Left lung (tissue), 10 donors: ENCODE measurements around the gene ARID3C. TPM values are rescaled to one million over a fixed set of nuclear protein-coding genes. Genes with fewer than 3 reads are reported as not detected.

Experiments used
- ATAC-seq: fragments of 200-7000 bp; cut with Tn5 transposase; one replicate; pipeline ENCODE4 v1.9.1; 2020; ENCODE audit warnings: moderate library complexity
- DNase-seq, 4 donors: peaks; one replicate each; pipeline ENCODE4 v3.0.0-alpha.2; 2013 to 2020
- H3K27ac ChIP-seq, 2 donors: fragments of 200-600 bp; sonication (generic) in 1 of 2; one replicate each; pipeline versions ENCODE4 v1.5.0 to v1.8.0; 2020 to 2021
- H3K27me3 ChIP-seq, 2 donors: fragments of 200-600 bp; sonication (generic) in 1 of 2; one replicate each; pipeline versions ENCODE4 v1.5.0 to v1.8.0; 2020 to 2021
- H3K36me3 ChIP-seq, 2 donors: fragments of 200-600 bp; sonication (generic) in 1 of 2; one replicate each; pipeline versions ENCODE4 v1.5.0 to v1.8.0; 2020 to 2021
- H3K4me1 ChIP-seq, 2 donors: fragments of 200-600 bp; one replicate each; pipeline ENCODE4 v1.8.0; 2021
- H3K4me3 ChIP-seq, 2 donors: fragments of 200-600 bp; sonication (generic) in 1 of 2; one replicate each; pipeline versions ENCODE4 v1.5.0 to v1.8.0; 2020 to 2021; ENCODE audit warnings: mild to moderate bottlenecking in 1 of 2
- H3K9me3 ChIP-seq, 2 donors: fragments of 200-600 bp; sonication (generic) in 1 of 2; one replicate each; pipeline versions ENCODE4 v1.5.0 to v1.8.0; 2020 to 2021
- CTCF ChIP-seq, 2 donors: fragments of 200-600 bp; sonication (generic) in 1 of 2; IDR thresholded peaks; one replicate each; pipeline versions ENCODE4 v1.5.0 to v1.8.0; 2021; ENCODE audit warnings: antibody characterized with exemption in 2 of 2
- intact Hi-C, 2 donors: fragments of 100-400 bp; cut with DNase I; formaldehyde crosslinking; loops; one replicate each; pipeline versions ENCODE4 v1.11.2 to v1.14.2; 2022
- polyA plus RNA-seq, 6 donors: library from polyadenylated mRNA; unstranded; fragments of 120-200 nt; gene quantifications; one replicate each; pipeline ENCODE4 v1.2.1, GENCODE V29; 2013; ENCODE audit not compliant: insufficient read length in 6 of 6
- total RNA-seq, 2 donors: library from RNA; stranded (reverse); fragmentation: NEBNext Ultra II Directional; extraction: Animal tissue kit (Norgen Biotek cat#: 25700); gene quantifications; one replicate each; pipeline ENCODE4 v1.2.1, GENCODE V29; 2021
- donor health status: DM: no; HTN: yes; CAD: no.
- donor health status: DM: no; HTN: no; CAD: no.

ARID3C gene
- total and polyA plus RNA-seq, 8 donors = 0.13 to 0.24 (median 0.15) TPM; not detected in 5

GRCh38 chr9:34620061-34620994 is 8.5 kb downstream of the ARID3C start, which contains the start of gene DCTN3:
TSS of gene DCTN3 (minus strand) at chr9:34620495. CDS start at chr9:34620464, 31 bp downstream.
- Histone ChIP-seq H3K9me3 (no peaks in the 10 kb centered on the region), H3K36me3 (peaks cover 0 to 32% of the 10 kb centered on the region in 2 donors), H3K27me3 (peaks cover 33 to 39% of the 10 kb centered on the region in 2 donors), H3K4me3 (peak within 1 kb of the TSS; percentile 91 to 93), H3K4me1 (peaks cover 5 to 27% of the 10 kb centered on the region in 2 donors), H3K27ac (peak within 1 kb of the TSS in 1 of 2 donors; percentile 43)
- intact Hi-C loops = no loop called here
- TF ChIP-seq CTCF (IDR thresholded peaks at IDR 0.05) = no peak
- ATAC-seq = peak; percentile 99
- DNase-seq = peak; percentile 89 to 95 (median 93)

GRCh38 chr9:34615132-34615531 is 13.7 kb downstream of the ARID3C start:
- no peaks in the 10 kb centered on the region for H3K27me3 ChIP-seq
- peaks cover 0 to 45% of the 10 kb centered on the region in 2 donors for H3K36me3 ChIP-seq
- peaks cover 5 to 30% of the 10 kb centered on the region in 2 donors for H3K4me1 ChIP-seq
- no peak overlapping the region for H3K4me3 ChIP-seq
- intact Hi-C loops = no loop called here
- DNase-seq (no peak), ATAC-seq (no peak)
- H3K9me3 ChIP-seq = no peaks in the 10 kb centered on the region
- no peak for TF ChIP-seq CTCF (IDR thresholded peaks at IDR 0.05)
- H3K27ac ChIP-seq = no peak overlapping the region

GRCh38 chr9:34612788-34613390 is 16.0 kb downstream of the ARID3C start:
- H3K27ac ChIP-seq = peak overlapping the region; percentile 68 to 76
- H3K4me1 ChIP-seq = peaks cover 0 to 18% of the 10 kb centered on the region in 2 donors
- TF ChIP-seq CTCF (IDR thresholded peaks at IDR 0.05) = peak; percentile 84 to 90
- no peaks in the 10 kb centered on the region for H3K9me3 ChIP-seq
- peak; percentile 70 to 88 (median 82) for DNase-seq
- H3K27me3 ChIP-seq = no peaks in the 10 kb centered on the region
- peak overlapping the region; percentile 44 to 71 for H3K4me3 ChIP-seq
- H3K36me3 ChIP-seq = peaks cover 0 to 39% of the 10 kb centered on the region in 2 donors
- peak; percentile 87 for ATAC-seq
- intact Hi-C loops = no loop called here

GRCh38 chr9:34611811-34612787 is 16.8 kb downstream of the ARID3C start, which contains the start of gene RPP25L:
TSS of gene RPP25L (minus strand) at chr9:34612097. CDS start at chr9:34611296, 801 bp downstream.
- Histone ChIP-seq H3K4me3 (peak within 1 kb of the TSS; percentile 44 to 71), H3K36me3 (peaks cover 0 to 31% of the 10 kb centered on the region in 2 donors), H3K27me3 (no peaks in the 10 kb centered on the region), H3K9me3 (no peaks in the 10 kb centered on the region), H3K27ac (peak within 1 kb of the TSS; percentile 68 to 76), H3K4me1 (peaks cover 0 to 18% of the 10 kb centered on the region in 2 donors)
- ATAC-seq (peak; percentile 99), DNase-seq (peak; percentile 89 to 99 (median 92))
- intact Hi-C loops = no loop called here
- no peak for TF ChIP-seq CTCF (IDR thresholded peaks at IDR 0.05)
